HFFc6 (cell line): ENCODE data around the gene PHYH. TPM values are rescaled to one million over a fixed set of nuclear protein-coding genes. Genes with fewer than 3 reads are reported as not detected.

Experiments
- DNase-seq: peaks from one replicate; pipeline ENCODE4 v3.0.0-alpha.2; 2018
- H3K27ac Mint-ChIP-seq: 2 replicates; pipeline ENCODE4 v1.8.0; 2020; ENCODE audit warnings: mild to moderate bottlenecking, mixed read lengths
- H3K27me3 Mint-ChIP-seq: 2 replicates; pipeline ENCODE4 v1.8.0; 2021; ENCODE audit warnings: mild to moderate bottlenecking, moderate library complexity, mixed read lengths; ENCODE audit not compliant: insufficient read depth
- H3K36me3 Mint-ChIP-seq: 2 replicates; pipeline ENCODE4 v1.8.0; 2021; ENCODE audit warnings: low read depth, mixed read lengths
- H3K4me1 Mint-ChIP-seq: 2 replicates; pipeline ENCODE4 v1.8.0; 2020; ENCODE audit warnings: low read depth, mixed read lengths
- H3K4me3 Mint-ChIP-seq: 2 replicates; pipeline ENCODE4 v1.8.0; 2020; ENCODE audit warnings: mild to moderate bottlenecking, moderate library complexity, mixed read lengths
- H3K9me3 Mint-ChIP-seq: 2 replicates; pipeline ENCODE4 v1.8.0; 2020; ENCODE audit warnings: mild to moderate bottlenecking, mixed read lengths
- CTCF ChIP-seq: fragments of 200-600 bp; sonication (generic); IDR thresholded peaks from 2 replicates; pipeline ENCODE4 v1.5.0; 2021; ENCODE audit warnings: antibody characterized with exemption, mild to moderate bottlenecking
- total RNA-seq, 6 experiments: library from RNA; stranded (reverse); fragmentation: NEBNext Ultra II Directional; extraction: Animal tissue kit (Norgen Biotek cat#: 25700); gene quantifications; 2 replicates in 1 of 6; 3 replicates in 5 of 6; pipeline ENCODE4 v1.2.3, GENCODE V29; 2021

PHYH gene
- total RNA-seq, 6 experiments from 2014 or later = 17.2 to 20.3 (median 17.6) TPM

GRCh38 chr10:13346283-13347042 is 46.6 kb upstream of the PHYH start:
- peaks cover 40% of the 10 kb centered on the region for H3K4me1 Mint-ChIP-seq
- H3K36me3 Mint-ChIP-seq = no peaks in the 10 kb centered on the region
- H3K9me3 Mint-ChIP-seq = no peaks in the 10 kb centered on the region
- H3K27me3 Mint-ChIP-seq = no peaks in the 10 kb centered on the region; the same call in 1 of the 2 replicates
- peak; percentile 56 for DNase-seq
- TF ChIP-seq CTCF = no peak
- peak overlapping the region; percentile 92 for H3K4me3 Mint-ChIP-seq
- H3K27ac Mint-ChIP-seq = peak overlapping the region; percentile 92

GRCh38 chr10:13340626-13341376 is 40.9 kb upstream of the PHYH start:
- Mint-ChIP-seq H3K9me3 (no peaks in the 10 kb centered on the region), H3K27ac (no peak overlapping the region)
- DNase-seq = no peak

GRCh38 chr10:13340068-13340467 is 40.2 kb upstream of the PHYH start:
- TF ChIP-seq CTCF = no peak
- DNase-seq = no peak
- Mint-ChIP-seq H3K27me3 (no peaks in the 10 kb centered on the region), H3K27ac (peak overlapping the region; percentile 82), H3K4me1 (peaks cover 40% of the 10 kb centered on the region), H3K4me3 (peak overlapping the region; percentile 85), H3K9me3 (no peaks in the 10 kb centered on the region), H3K36me3 (no peaks in the 10 kb centered on the region; the same call in 1 of the 2 replicates)

More at GRCh38 chr10:13340626-13341376, 40.9 kb upstream of the PHYH start:
- peaks cover 46% of the 10 kb centered on the region for H3K4me1 Mint-ChIP-seq
- H3K27me3 Mint-ChIP-seq = no peaks in the 10 kb centered on the region
- peak overlapping the region; percentile 85 for H3K4me3 Mint-ChIP-seq
- no peak for TF ChIP-seq CTCF
- no peaks in the 10 kb centered on the region; the same call in 1 of the 2 replicates for H3K36me3 Mint-ChIP-seq

GRCh38 chr10:13338390-13339110 is 38.7 kb upstream of the PHYH start:
- Mint-ChIP-seq H3K4me3 (peak overlapping the region; percentile 56), H3K27me3 (no peaks in the 10 kb centered on the region), H3K4me1 (peaks cover 35% of the 10 kb centered on the region), H3K36me3 (peaks cover 3% of the 10 kb centered on the region; the same call in 1 of the 2 replicates), H3K27ac (peak overlapping the region; percentile 82), H3K9me3 (no peaks in the 10 kb centered on the region)
- peak; percentile 54 for DNase-seq
- no peak for TF ChIP-seq CTCF

GRCh38 chr10:13337827-13338196 is 37.9 kb upstream of the PHYH start:
- Mint-ChIP-seq H3K27ac (peak overlapping the region; percentile 79), H3K9me3 (no peaks in the 10 kb centered on the region), H3K4me1 (peaks cover 34% of the 10 kb centered on the region), H3K27me3 (no peaks in the 10 kb centered on the region), H3K4me3 (no peak overlapping the region), H3K36me3 (peaks cover 6% of the 10 kb centered on the region; the same call in 1 of the 2 replicates)
- no peak for TF ChIP-seq CTCF
- DNase-seq = no peak
